Inferior parietal cortex (tissue), 1 donor: ENCODE data around the gene SLC25A23.

Experiments
- DNase-seq: peaks from one replicate; pipeline ENCODE4 v3.0.0-alpha.2; 2016; ENCODE audit errors: extremely low spot score

SLC25A23 gene

GRCh38 chr19:6424939-6425731 is 34.5 kb downstream of the SLC25A23 start:
- DNase-seq: peak; percentile 100

GRCh38 chr19:6424195-6424938 is 35.2 kb downstream of the SLC25A23 start, which contains the start of gene KHSRP:
TSS of gene KHSRP (minus strand) at chr19:6424811. CDS start at chr19:6424701, 110 bp downstream.
- DNase-seq: no peak

GRCh38 chr19:6423499-6424194 is 35.9 kb downstream of the SLC25A23 start:
- no peak for DNase-seq

- DNase-seq: no peak
Observed at GRCh38 chr19:6421075-6422014, 38.2 kb downstream of the SLC25A23 start.

GRCh38 chr19:6418562-6418932 is 41.0 kb downstream of the SLC25A23 start:
- no peak for DNase-seq

- DNase-seq: no peak
Observed at GRCh38 chr19:6417713-6418561, 41.7 kb downstream of the SLC25A23 start.

- DNase-seq: no peak
Observed at GRCh38 chr19:6416658-6417405, 42.8 kb downstream of the SLC25A23 start.

GRCh38 chr19:6415591-6416190 is 43.9 kb downstream of the SLC25A23 start:
- no peak for DNase-seq

GRCh38 chr19:6414793-6415590 is 44.6 kb downstream of the SLC25A23 start:
- DNase-seq: no peak

GRCh38 chr19:6413721-6414643 is 45.6 kb downstream of the SLC25A23 start:
- DNase-seq: no peak

GRCh38 chr19:6413291-6413690 is 46.3 kb downstream of the SLC25A23 start:
- no peak for DNase-seq

GRCh38 chr19:6412447-6413091 is 47.0 kb downstream of the SLC25A23 start:
- DNase-seq: no peak

GRCh38 chr19:6412061-6412446 is 47.5 kb downstream of the SLC25A23 start:
- DNase-seq: no peak

GRCh38 chr19:6409346-6409745 is 50.2 kb downstream of the SLC25A23 start:
- DNase-seq: no peak

GRCh38 chr19:6406401-6406800 is 53.2 kb downstream of the SLC25A23 start:
- DNase-seq: no peak

- peak; percentile 81 for DNase-seq
Observed at GRCh38 chr19:6402837-6403608, 56.6 kb downstream of the SLC25A23 start.
